BE2C (cell line): ENCODE results near the gene NAGS.
"Not testable (repeated sequence)": the region's sequence is repeated elsewhere in the genome, so short reads cannot be mapped to it uniquely, and the experiment has no call there.

ENCODE experiments used
- DNase-seq: peaks from one replicate; pipeline ENCODE4 v3.0.0-alpha.2; 2020
- H3K27me3 ChIP-seq: fragments of 250-450 bp; sonication (Bioruptor Pico); 2 replicates; pipeline ENCODE4 v1.5.1; 2020; ENCODE audit warnings: mild to moderate bottlenecking
- H3K36me3 ChIP-seq: fragments of 250-450 bp; sonication (Bioruptor Pico); 2 replicates; pipeline ENCODE4 v1.5.1; 2020; ENCODE audit warnings: mild to moderate bottlenecking
- H3K4me1 ChIP-seq: fragments of 250-450 bp; sonication (Bioruptor Pico); 2 replicates; pipeline ENCODE4 v1.5.1; 2020
- H3K4me3 ChIP-seq: 2 replicates; pipeline ENCODE4 v1.5.1; 2011; ENCODE audit warnings: low read depth, low read length
- H3K9me3 ChIP-seq: fragments of 250-450 bp; sonication (Bioruptor Pico); 2 replicates; pipeline ENCODE4 v1.5.1; 2020
- CTCF ChIP-seq: IDR thresholded peaks from 2 replicates; pipeline ENCODE4 v1.5.1; 2012; ENCODE audit warnings: mild to moderate bottlenecking, low read depth, low read length

The NAGS gene

GRCh38 chr17:44039829-44040635, 35.6 kb downstream of the NAGS start:
- H3K27me3 ChIP-seq = no peaks in the 10 kb centered on the region
- H3K4me3 ChIP-seq = no peak overlapping the region
- TF ChIP-seq CTCF = no peak
- H3K36me3 ChIP-seq = peaks cover 41% of the 10 kb centered on the region
- H3K9me3 ChIP-seq = no peaks in the 10 kb centered on the region
- peaks cover 8% of the 10 kb centered on the region for H3K4me1 ChIP-seq
- DNase-seq = no peak

- DNase-seq = no peak
- no peak for TF ChIP-seq CTCF
- Histone ChIP-seq H3K27me3 (no peaks in the 10 kb centered on the region), H3K36me3 (peaks cover 35% of the 10 kb centered on the region), H3K4me1 (peaks cover 8% of the 10 kb centered on the region), H3K9me3 (no peaks in the 10 kb centered on the region), H3K4me3 (no peak overlapping the region)
Observed at GRCh38 chr17:44043272-44043696, 38.9 kb downstream of the NAGS start.

- peaks cover 8% of the 10 kb centered on the region for H3K4me1 ChIP-seq
- peaks cover 35% of the 10 kb centered on the region for H3K36me3 ChIP-seq
- DNase-seq = no peak
- no peaks in the 10 kb centered on the region for H3K9me3 ChIP-seq
- H3K27me3 ChIP-seq = no peaks in the 10 kb centered on the region
- no peak for TF ChIP-seq CTCF
- no peak overlapping the region for H3K4me3 ChIP-seq
Observed at GRCh38 chr17:44044071-44044470, 39.6 kb downstream of the NAGS start.

GRCh38 chr17:44045486-44045885, 41.1 kb downstream of the NAGS start:
- Histone ChIP-seq H3K4me1 (peaks cover 5% of the 10 kb centered on the region), H3K9me3 (no peaks in the 10 kb centered on the region), H3K27me3 (no peaks in the 10 kb centered on the region), H3K36me3 (peaks cover 39% of the 10 kb centered on the region), H3K4me3 (no peak overlapping the region)
- TF ChIP-seq CTCF = no peak
- no peak for DNase-seq

GRCh38 chr17:44046893-44047292, 42.5 kb downstream of the NAGS start:
- H3K9me3 ChIP-seq, H3K4me1 ChIP-seq, H3K27me3 ChIP-seq, H3K4me3 ChIP-seq, DNase-seq: not testable (repeated sequence)
- H3K36me3 ChIP-seq = peaks cover 52% of the 10 kb centered on the region

GRCh38 chr17:44049294-44050060, 45.1 kb downstream of the NAGS start:
- Histone ChIP-seq H3K27me3 (no peaks in the 10 kb centered on the region), H3K4me3 (no peak overlapping the region), H3K36me3 (peaks cover 70% of the 10 kb centered on the region), H3K4me1 (no peaks in the 10 kb centered on the region), H3K9me3 (no peaks in the 10 kb centered on the region)
- no peak for TF ChIP-seq CTCF
- no peak for DNase-seq
